Colonic mucosa (tissue), 4 donors: ENCODE results near the gene MICAL3. TPM values are rescaled to one million over a fixed set of nuclear protein-coding genes. Genes with fewer than 3 reads are reported as not detected.
"Not testable (repeated sequence)": the region's sequence is repeated elsewhere in the genome, so short reads cannot be mapped to it uniquely, and the experiment has no call there.

Experiments
- DNase-seq: peaks from one replicate; pipeline ENCODE4 v3.0.0-alpha.2; 2020
- H3K27ac ChIP-seq: fragments of 200-600 bp; one replicate; pipeline ENCODE4 v1.8.0; 2021
- H3K27me3 ChIP-seq: fragments of 200-600 bp; one replicate; pipeline ENCODE4 v1.8.0; 2021
- H3K36me3 ChIP-seq: fragments of 200-600 bp; one replicate; pipeline ENCODE4 v1.8.0; 2021
- H3K4me1 ChIP-seq: fragments of 200-600 bp; one replicate; pipeline ENCODE4 v1.8.0; 2021; ENCODE audit warnings: mild to moderate bottlenecking
- H3K4me3 ChIP-seq: fragments of 200-600 bp; one replicate; pipeline ENCODE4 v1.8.0; 2021
- H3K9ac ChIP-seq, 2 donors: one replicate each; pipeline ENCODE4 v1.7.0; 2013; ENCODE audit warnings: control low read depth in 2 of 2, low read depth in 2 of 2, low read length in 2 of 2
- H3K9me3 ChIP-seq: fragments of 200-600 bp; one replicate; pipeline ENCODE4 v1.8.0; 2021
- CTCF ChIP-seq: fragments of 200-600 bp; IDR thresholded peaks from one replicate; pipeline ENCODE4 v1.8.0; 2022; ENCODE audit warnings: antibody characterized with exemption, mild to moderate bottlenecking
- intact Hi-C: fragments of 100-400 bp; cut with DNase I; formaldehyde crosslinking; loops from one replicate; pipeline ENCODE4 v1.14.1; 2022
- total RNA-seq, 2 donors: library from RNA; stranded (reverse); fragmentation: NEBNext Ultra II Directional in 1 of 2; extraction: Animal tissue kit (Norgen Biotek cat#: 25700) in 1 of 2; gene quantifications; one replicate each; pipeline ENCODE4 v1.2.1, GENCODE V29; 2021
- donor health status: healthy.
- donor health status: DM: no; HTN: no; CAD: no.
- donor health status: DM: no; HTN: no; CAD: no.

Gene MICAL3
- total RNA-seq, 2 donors from 2014 or later, result 72.5 to 84.5 TPM

- H3K4me3 ChIP-seq, result no peak overlapping the region
- no peaks in the 10 kb centered on the region for H3K4me1 ChIP-seq
- peak overlapping the region in 1 of 2 donors; percentile 25 for H3K9ac ChIP-seq
- H3K9me3 ChIP-seq, result no peaks in the 10 kb centered on the region
- peak overlapping the region; percentile 6 for H3K27ac ChIP-seq
- intact Hi-C loops, result no loop called here
- TF ChIP-seq CTCF, result no peak
- H3K36me3 ChIP-seq, result no peaks in the 10 kb centered on the region
- no peaks in the 10 kb centered on the region for H3K27me3 ChIP-seq
- no peak for DNase-seq
Observed at GRCh38 chr22:18066181-18066859, 42.0 kb upstream of the MICAL3 start.

- no peak for TF ChIP-seq CTCF
- H3K4me3 ChIP-seq, result no peak overlapping the region
- no peaks in the 10 kb centered on the region for H3K36me3 ChIP-seq
- H3K4me1 ChIP-seq, result peaks cover 4% of the 10 kb centered on the region
- H3K9ac ChIP-seq, result no peak overlapping the region
- DNase-seq, result no peak
- no peaks in the 10 kb centered on the region for H3K27me3 ChIP-seq
- H3K27ac ChIP-seq, result no peak overlapping the region
- H3K9me3 ChIP-seq, result no peaks in the 10 kb centered on the region
- intact Hi-C loops, result no loop called here
Observed at GRCh38 chr22:18065256-18065655, 40.9 kb upstream of the MICAL3 start.

GRCh38 chr22:18064636-18065035 lies 40.3 kb upstream of the MICAL3 start:
- Histone ChIP-seq H3K27me3 (no peaks in the 10 kb centered on the region), H3K27ac (no peak overlapping the region), H3K9ac (no peak overlapping the region), H3K4me3 (no peak overlapping the region), H3K9me3 (no peaks in the 10 kb centered on the region), H3K4me1 (peaks cover 4% of the 10 kb centered on the region), H3K36me3 (no peaks in the 10 kb centered on the region)
- no peak for DNase-seq
- no peak for TF ChIP-seq CTCF
- intact Hi-C loops, result no loop called here

GRCh38 chr22:18063715-18064114 lies 39.4 kb upstream of the MICAL3 start:
- H3K9me3 ChIP-seq, H3K27ac ChIP-seq, H3K4me3 ChIP-seq, H3K9ac ChIP-seq, DNase-seq, intact Hi-C loops, H3K4me1 ChIP-seq, H3K27me3 ChIP-seq, H3K36me3 ChIP-seq: not testable (repeated sequence)

GRCh38 chr22:18063306-18063705 lies 38.9 kb upstream of the MICAL3 start:
- H3K27me3 ChIP-seq, result no peaks in the 10 kb centered on the region
- H3K27ac ChIP-seq, result no peak overlapping the region
- H3K4me3 ChIP-seq, result no peak overlapping the region
- peaks cover 4% of the 10 kb centered on the region for H3K4me1 ChIP-seq
- intact Hi-C loops, result no loop called here
- no peak for TF ChIP-seq CTCF
- no peak for DNase-seq
- no peak overlapping the region for H3K9ac ChIP-seq
- no peaks in the 10 kb centered on the region for H3K36me3 ChIP-seq
- H3K9me3 ChIP-seq, result no peaks in the 10 kb centered on the region

- Histone ChIP-seq H3K9me3 (no peaks in the 10 kb centered on the region), H3K27ac (peak overlapping the region; percentile 6), H3K36me3 (no peaks in the 10 kb centered on the region), H3K4me1 (peaks cover 4% of the 10 kb centered on the region), H3K4me3 (no peak overlapping the region), H3K9ac (no peak overlapping the region), H3K27me3 (no peaks in the 10 kb centered on the region)
- intact Hi-C loops, result no loop called here
- TF ChIP-seq CTCF, result no peak
- DNase-seq, result no peak
Observed at GRCh38 chr22:18062421-18062820, 38.1 kb upstream of the MICAL3 start.
